GM18858 (cell line): Measurements from ENCODE around the gene CCDC187.
"Not testable (repeated sequence)": the region's sequence is repeated elsewhere in the genome, so short reads cannot be mapped to it uniquely, and the experiment has no call there.

ENCODE experiments used
- ATAC-seq: cut with Tn5 transposase; IDR thresholded peaks from one replicate; pipeline ENCODE4 v1.9.1; 2021; ENCODE audit not compliant: unreplicated experiment

CCDC187 gene

GRCh38 chr9:136303825-136304416, at the start of gene CCDC187:
Gene CCDC187 (minus strand): TSS chr9:136304094. CDS start chr9:136303830, 264 bp downstream.
- no peak for ATAC-seq

GRCh38 chr9:136353088-136353487, 49.2 kb upstream of the CCDC187 start:
- ATAC-seq: no peak

- no peak for ATAC-seq
These were observed 48.8 kb upstream of the CCDC187 start for GRCh38 chr9:136352682-136353081.

DNA sequence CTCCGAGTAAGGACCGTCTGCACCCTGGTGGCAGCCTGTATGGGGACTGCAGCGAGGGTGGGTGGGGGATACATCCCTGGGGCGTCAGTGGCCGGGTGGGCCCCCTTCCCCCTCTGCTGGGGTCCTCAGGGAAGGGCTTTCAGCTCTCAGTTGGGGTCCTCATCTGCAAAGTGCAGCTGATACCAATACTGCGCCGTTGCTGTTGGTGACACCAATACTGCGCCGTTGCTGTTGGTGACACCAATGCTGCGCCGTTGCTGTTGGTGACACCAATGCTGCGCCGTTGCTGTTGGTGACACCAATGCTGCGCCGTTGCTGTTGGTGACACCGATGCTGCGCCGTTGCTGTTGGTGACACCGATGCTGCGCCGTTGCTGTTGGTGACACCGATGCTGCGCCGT, 48.0 kb upstream of the CCDC187 start:
- not testable (repeated sequence) for ATAC-seq

GRCh38 chr9:136351252-136351800, 47.4 kb upstream of the CCDC187 start:
- ATAC-seq: no peak

GRCh38 chr9:136349546-136349945, 45.7 kb upstream of the CCDC187 start:
- ATAC-seq: no peak

DNA sequence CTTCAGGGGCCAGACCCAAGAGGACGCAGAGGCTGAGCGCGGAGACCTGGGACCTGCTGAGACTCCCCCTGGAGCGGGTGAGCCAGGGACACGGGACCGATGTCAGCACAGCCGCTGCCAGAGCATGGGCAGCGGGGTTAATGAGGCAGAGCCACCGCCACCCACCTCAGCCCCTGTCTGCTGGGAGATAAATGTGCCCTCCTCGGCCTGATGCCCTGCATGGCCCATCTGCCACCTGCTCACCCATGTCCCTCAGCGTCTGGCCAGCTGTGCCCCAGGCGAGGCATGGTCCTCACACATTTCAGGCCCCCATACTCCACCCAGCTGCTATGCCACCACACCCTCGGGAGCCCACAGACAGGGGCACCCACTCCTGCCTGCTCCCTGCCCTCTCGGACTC, 44.8 kb upstream of the CCDC187 start:
- no peak for ATAC-seq

GRCh38 chr9:136347472-136348256, 43.8 kb upstream of the CCDC187 start:
- ATAC-seq: no peak

DNA sequence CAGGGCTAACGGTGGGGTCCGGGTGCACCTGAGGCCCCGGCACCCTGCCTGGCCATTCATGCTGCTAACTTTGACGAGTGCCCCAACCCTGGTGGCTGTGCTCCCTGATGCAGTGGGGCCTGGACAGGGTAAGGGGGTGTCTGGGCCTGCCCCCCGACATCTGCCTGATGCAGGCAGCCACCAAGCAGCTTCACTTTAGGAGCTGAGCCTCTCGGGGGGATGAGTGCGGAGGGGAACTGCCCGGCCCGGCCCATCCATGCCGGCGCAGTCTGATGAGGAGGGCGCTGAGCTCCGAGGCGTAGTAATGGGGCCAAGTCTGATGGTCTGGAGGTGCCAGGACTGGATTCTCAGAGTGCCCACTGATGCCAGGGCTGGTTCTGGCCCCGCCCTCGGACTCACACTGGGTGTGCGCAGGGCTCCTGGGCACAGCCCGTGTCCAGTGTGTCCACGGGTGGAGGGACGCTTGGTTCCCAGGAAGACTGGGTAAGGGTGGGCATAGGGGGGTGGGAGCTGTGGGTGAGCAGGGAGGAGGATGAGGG, 43.1 kb upstream of the CCDC187 start:
- ATAC-seq: no peak

GRCh38 chr9:136346157-136346481, 42.2 kb upstream of the CCDC187 start:
- no peak for ATAC-seq

DNA sequence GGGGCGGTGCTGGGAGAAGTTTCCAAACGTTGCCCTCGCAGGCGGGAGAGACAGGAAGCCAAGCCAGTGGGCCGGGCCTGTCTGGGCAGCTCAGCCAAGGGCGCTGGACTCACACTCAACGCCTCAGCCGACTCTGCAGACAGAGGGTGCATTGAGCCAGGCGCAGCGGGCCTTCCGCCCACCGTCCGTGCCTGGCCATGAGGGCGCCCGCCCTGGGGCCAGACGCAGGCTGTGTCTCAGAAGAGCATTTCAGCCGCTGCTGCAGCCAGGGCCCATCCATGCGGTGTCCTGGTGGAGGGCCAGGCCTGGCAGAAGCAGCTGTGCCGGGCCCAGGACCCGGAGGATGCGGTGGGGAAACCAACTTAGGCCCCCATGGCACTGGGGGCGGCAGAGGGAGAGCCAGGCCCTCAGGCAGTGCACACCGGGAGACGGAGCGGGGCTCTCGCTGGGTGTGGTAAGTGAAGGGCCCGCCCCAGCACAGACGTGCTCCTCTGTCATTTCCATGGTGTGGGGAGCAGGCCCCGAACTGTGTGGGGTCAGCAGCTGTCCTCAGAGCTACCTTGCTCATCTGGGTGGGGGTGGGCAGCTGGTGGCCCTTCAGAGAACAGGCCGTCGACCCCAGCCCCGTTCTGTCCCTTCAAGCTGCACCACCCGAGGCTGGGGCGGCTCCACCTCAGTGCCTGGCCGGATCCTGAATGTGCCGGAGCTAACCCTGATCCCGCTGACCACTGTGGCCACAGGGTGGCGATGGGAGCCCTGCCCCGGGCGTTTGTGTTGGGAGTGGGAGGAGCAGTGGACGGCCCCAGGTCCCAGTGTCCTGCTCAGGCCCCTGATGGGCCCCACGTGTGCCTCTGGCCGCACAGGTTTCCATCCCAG, 41.6 kb upstream of the CCDC187 start:
- ATAC-seq: no peak

GRCh38 chr9:136344544-136345280, 40.8 kb upstream of the CCDC187 start:
- ATAC-seq: no peak

GRCh38 chr9:136343884-136344269, 40.0 kb upstream of the CCDC187 start:
- ATAC-seq: no peak

DNA sequence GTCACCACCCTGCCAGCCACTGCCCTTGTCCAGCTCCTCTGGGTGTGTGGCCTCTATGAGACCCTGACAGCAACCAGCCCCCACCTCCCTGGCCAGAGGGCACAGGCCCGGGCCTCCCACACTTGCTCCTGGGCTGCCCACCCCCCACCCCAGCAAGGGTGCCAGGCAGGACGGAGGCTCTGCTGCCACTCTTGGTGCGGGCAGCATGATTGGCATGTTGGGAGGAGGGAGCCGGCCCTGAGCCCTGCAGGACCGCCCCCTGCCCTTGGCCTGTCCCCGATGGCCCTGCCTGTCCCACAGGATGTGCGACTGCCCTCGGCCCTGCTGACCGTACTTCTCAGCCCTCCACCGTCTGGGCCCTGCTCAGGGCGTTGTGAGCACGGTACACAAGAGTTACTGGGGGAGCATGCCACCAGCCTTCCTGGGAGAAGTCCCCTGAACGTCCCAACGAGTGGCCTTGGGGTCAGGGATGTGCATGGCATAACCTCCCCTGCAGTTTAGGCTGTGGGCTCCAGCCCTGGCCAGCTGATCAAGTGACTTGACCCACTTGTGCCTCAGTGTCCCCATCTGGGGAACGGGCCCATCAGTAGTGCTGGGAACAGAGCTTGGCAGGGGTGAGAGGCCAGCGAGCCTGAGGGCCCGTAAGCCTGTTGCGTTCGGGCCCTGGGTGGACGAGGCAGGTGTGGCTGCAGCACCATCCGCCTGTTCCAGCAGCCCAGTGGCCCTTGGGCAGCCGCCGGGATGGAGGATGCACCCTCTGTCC, 39.4 kb upstream of the CCDC187 start:
- no peak for ATAC-seq

- ATAC-seq: no peak
These were observed 38.6 kb upstream of the CCDC187 start for GRCh38 chr9:136342181-136343120.

- ATAC-seq: no peak
These were observed 37.9 kb upstream of the CCDC187 start for GRCh38 chr9:136341769-136342168.

- no peak for ATAC-seq
These were observed 37.3 kb upstream of the CCDC187 start for GRCh38 chr9:136341042-136341655.

DNA sequence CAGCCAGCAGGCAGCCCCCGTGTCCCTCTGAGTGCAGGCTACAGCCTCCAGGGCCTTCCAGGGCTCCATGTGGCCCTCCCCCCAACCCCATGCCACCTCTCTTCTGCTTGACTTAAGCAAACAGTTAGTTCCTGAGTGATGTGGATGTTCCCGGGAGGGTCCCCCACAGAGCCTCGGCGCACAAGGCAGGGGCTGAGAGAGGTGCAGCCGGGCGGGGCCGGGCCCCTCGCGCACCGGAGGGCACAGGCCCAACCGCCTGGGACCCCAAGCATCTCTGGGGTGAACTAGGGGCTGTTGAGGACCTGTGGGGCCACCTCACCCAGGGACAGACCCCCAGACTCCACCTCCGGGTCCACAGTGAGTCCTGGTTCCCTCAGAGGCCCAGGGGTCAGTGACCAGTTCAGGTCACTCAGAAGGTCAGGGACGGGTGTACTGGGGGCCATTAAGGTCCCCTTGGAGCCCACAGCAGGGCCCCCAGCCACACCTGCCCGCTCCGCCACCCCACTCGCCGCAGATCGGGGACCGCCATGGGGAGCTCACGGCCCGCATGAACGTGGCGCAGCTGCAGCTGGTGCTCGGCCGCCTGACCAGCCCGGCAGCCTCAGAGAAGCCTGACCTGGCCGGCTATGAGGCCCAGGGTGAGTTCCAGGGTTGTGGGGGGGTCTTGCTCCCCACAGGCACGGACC, 36.6 kb upstream of the CCDC187 start:
- ATAC-seq: no peak
